ENCODE results near the gene PABPC4L.
"Not testable (repeated sequence)": the region's sequence is repeated elsewhere in the genome, so short reads cannot be mapped to it uniquely, and the experiment has no call there.

Gene PABPC4L
- total RNA-seq, result 0 reads per million in 2 donors

DNA sequence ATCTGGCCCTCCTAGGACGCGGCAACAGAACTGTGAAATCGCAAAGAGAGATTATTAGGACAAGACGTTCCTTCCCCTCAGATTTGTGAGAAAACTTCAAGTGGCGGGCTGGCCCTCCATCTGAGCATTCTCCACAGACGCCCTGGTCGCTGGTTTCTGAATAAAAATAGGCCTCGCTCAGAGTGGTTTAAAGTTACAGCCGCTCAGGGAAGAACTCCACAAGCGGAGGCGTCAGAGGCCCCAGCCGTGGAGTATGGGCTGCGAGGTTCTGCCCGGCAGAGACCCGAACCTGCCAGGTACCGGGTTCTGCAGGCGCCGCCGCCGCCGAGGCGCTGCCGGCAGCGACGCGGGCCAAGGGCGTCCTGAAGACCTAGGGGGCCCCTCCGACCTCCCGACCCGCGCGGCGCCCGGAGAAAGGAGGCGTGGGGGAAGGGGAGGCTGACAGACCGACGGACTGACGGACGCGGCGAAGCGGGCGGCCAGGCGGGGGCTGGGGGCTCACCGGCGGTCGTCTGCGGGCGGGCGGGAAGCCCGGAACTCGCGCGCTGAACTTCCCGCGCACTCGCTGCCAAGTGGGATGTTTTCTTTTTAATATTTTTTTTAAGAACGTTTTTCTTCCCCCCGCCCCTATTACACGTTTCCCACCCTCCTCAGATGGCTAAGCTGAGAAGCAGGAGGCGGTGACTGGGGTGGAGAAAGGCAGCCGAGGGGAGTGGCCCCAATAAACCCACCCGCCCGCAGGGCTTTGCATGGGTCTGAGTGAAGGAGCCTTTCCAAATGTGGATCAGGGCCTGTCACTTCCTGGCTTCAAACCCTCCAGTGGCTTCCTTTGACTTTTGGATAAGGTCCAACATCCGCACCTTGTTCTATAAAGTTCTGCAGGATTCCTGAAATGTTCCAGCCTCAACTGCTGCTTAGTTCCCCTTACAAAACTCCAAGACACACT lies at the start of gene PABPC4L:
PABPC4L (minus strand) TSS at position 574 of the 946 bp plus-strand sequence. CDS start 770 bp downstream, outside the sequence.
- DNase-seq, result no peak

DNA sequence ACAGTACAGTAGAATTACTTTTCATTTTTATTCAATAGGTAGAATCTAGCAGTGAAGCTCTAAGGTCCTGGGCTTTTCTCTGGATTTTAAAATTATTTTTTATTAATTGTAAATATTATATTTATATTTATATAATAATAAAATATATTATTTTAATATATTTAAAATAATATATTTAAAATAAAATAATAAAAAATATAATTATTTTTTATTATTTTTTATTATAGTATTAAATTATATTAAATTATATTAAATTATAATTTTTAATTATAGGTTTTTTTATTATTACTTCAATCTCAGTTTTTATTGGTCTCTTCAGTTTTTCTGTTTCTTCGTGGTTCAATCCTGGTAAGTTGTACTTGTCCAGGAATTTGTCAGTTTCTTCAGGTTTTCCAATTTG lies 49.7 kb upstream of the PABPC4L start:
- no peak for DNase-seq

GRCh38 chr4:134243742-134244713 lies 42.4 kb upstream of the PABPC4L start:
- DNase-seq, result no peak

DNA sequence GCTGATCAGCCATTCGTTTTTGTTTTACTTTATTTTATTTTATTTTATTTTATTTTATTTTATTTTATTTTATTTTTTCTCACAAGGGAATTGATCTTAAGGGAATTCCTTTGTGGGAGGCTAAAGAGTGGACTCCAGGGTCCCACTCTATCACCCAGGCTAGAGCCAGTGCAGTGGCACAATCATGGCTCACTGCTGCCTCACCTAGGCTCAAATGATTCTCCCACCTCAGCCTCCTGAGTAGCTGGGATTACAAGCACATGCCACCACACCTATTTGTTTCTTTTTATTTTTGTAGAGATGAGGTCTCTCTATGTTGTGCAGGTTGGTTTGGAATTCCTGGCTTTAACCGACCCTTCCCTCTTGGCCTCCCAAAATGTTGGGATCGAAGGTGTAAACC lies 17.5 kb upstream of the PABPC4L start:
- no peak for DNase-seq

- DNase-seq, result no peak
Observed at GRCh38 chr4:134216411-134216810, 14.8 kb upstream of the PABPC4L start.

- DNase-seq, result no peak
Observed at GRCh38 chr4:134215620-134216344, 14.2 kb upstream of the PABPC4L start.

- DNase-seq, result not testable (repeated sequence)
Observed at GRCh38 chr4:134207955-134208354, 6.4 kb upstream of the PABPC4L start.

DNA sequence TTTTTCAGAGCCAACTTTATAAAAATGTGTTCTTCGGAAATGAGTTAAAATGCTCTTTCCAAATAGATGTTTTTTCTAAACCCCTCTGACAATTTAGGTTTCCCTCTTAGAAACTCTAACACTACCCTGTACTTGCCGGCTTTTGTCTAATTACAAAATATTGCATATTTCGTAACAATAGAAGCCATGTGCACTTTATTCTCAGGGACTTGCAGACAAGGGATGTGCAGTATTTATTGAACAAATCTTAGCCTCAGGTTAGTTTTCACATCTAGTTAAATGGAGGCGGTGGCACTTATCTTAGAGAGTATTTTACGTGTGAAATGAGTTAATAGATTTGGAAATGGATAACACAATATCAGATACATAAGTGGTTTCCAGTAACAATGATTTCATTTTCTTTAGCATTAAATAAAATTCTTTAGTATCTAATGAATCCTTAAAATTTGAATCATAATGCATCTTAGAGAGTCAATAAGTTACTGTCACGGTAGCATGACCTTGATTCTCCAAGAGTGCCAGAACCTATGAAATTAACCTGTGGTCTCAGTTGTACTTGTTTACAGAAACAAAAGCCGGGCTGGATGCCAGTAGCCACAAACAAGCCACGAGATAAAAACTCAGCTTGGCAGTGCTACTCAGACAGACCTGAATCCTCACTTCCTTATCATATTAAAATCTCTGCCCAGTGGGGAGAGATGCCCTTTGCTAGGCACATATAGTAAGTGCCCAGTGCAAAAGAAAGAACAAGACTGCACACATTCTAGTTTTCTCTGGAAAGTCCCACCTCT lies 772 bp upstream of the PABPC4L start:
- DNase-seq, result no peak

DNA sequence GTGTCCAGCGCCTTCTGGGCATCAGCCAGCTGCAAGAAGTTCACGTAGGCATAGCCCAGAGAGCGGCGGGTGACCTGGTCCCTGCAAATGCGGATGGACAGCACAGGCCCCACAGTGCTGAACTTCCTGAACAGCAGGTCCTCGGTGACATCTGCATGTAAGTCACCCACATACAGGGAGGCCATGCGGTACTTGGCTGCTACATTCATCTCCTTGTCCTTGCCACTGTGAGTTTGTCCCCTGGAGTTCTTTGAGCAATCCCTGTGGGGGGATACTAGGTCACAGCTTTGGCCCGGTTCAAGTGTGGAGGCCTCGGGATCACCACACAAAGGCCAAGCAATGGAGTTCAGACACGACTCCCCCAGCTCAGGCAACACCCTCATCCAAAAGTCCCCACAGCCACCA lies 776 bp downstream of the PABPC4L start:
- DNase-seq, result no peak

GRCh38 chr4:134189949-134190348 lies 11.6 kb downstream of the PABPC4L start:
- DNase-seq, result no peak

DNA sequence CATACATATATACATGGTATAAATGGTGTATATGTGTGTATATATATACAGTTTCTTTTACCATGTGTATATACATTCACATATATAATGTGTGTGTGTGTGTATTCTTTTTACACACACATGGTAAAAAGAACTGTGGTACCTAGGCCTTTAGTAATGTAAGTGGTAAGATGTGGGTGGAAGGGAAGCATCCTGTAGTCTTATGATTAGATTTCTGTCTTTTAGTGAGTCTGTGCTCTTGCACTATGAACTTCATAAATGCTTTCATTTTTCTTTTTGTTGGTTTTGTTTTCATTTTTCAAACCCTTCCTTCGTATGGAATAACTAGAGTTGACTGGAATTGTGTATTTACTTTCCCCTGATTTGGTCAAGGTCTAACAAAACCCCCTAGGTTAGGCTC lies 12.1 kb downstream of the PABPC4L start:
- no peak for DNase-seq

DNA sequence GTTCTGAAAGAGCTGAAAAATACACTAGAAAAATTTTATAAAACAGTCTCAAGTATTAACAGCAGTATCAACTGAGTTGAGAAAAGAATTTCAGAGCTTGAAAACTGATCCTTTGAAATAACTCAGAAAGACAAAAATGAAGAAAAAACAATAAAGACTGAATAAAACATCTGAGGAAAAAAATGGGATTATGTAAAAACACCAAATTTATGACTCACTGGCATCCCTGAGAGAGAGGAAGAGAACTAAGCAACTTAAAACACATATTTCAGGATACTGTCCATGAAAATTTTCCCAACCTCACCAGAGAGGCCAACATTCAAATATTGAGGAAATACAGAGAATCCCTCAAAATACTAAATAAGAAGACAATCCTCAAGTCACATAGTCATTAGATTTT lies 22.9 kb downstream of the PABPC4L start:
- DNase-seq, result no peak

GRCh38 chr4:134174271-134174670 lies 27.3 kb downstream of the PABPC4L start:
- DNase-seq, result no peak

- no peak for DNase-seq
Observed at GRCh38 chr4:134160211-134160610, 41.4 kb downstream of the PABPC4L start.

- DNase-seq, result no peak
Observed at GRCh38 chr4:134154097-134154496, 47.5 kb downstream of the PABPC4L start.

- DNase-seq, result no peak
Observed at GRCh38 chr4:134147941-134148340, 53.6 kb downstream of the PABPC4L start.

All from T-helper 2 cell (primary cell).